Endodermal cell (in vitro differentiated cells): ENCODE results near the gene HDAC4. TPM values are rescaled to one million over a fixed set of nuclear protein-coding genes. Genes with fewer than 3 reads are reported as not detected.

Experiments
- DNase-seq: peaks from one replicate; pipeline ENCODE4 v3.0.0-alpha.2; 2017
- H3K27ac ChIP-seq: 2 replicates; pipeline ENCODE4 v1.5.1; 2013; ENCODE audit warnings: mild to moderate bottlenecking, low read depth, low read length, moderate library complexity
- H3K27me3 ChIP-seq: 2 replicates; pipeline ENCODE4 v1.6.1; 2013; ENCODE audit warnings: mild to moderate bottlenecking, low read length, moderate library complexity; ENCODE audit not compliant: insufficient read depth, control insufficient read depth, poor library complexity, severe bottlenecking
- H3K36me3 ChIP-seq: 2 replicates; pipeline ENCODE4 v1.7.0; 2013; ENCODE audit warnings: mild to moderate bottlenecking, low read length, moderate library complexity; ENCODE audit not compliant: control insufficient read depth, insufficient read depth
- H3K4me1 ChIP-seq: one replicate; pipeline ENCODE4 v1.7.0; 2013; ENCODE audit warnings: low read length; ENCODE audit not compliant: control insufficient read depth, insufficient read depth
- H3K4me3 ChIP-seq: 2 replicates; pipeline ENCODE4 v1.5.1; 2013; ENCODE audit warnings: mild to moderate bottlenecking, low read length, moderate library complexity
- H3K9ac ChIP-seq: 2 replicates; pipeline ENCODE4 v1.6.1; 2013; ENCODE audit warnings: mild to moderate bottlenecking, low read length, moderate library complexity; ENCODE audit not compliant: poor library complexity, severe bottlenecking; ENCODE audit errors: extremely low read depth
- H3K9me3 ChIP-seq: 2 replicates; pipeline ENCODE4 v1.6.1; 2013; ENCODE audit warnings: mild to moderate bottlenecking, low read length, moderate library complexity; ENCODE audit not compliant: control insufficient read depth
- H3K27ac Mint-ChIP-seq: 2 replicates; pipeline ENCODE4 v1.8.0; 2020; ENCODE audit warnings: mixed read lengths
- H3K27me3 Mint-ChIP-seq: 2 replicates; pipeline ENCODE4 v1.8.0; 2021; ENCODE audit warnings: mild to moderate bottlenecking, mixed read lengths; ENCODE audit not compliant: insufficient read depth
- H3K36me3 Mint-ChIP-seq: 2 replicates; pipeline ENCODE4 v1.8.0; 2020; ENCODE audit warnings: low read depth, mixed read lengths
- H3K4me1 Mint-ChIP-seq: 2 replicates; pipeline ENCODE4 v1.8.0; 2020; ENCODE audit warnings: mixed read lengths
- H3K4me3 Mint-ChIP-seq: 2 replicates; pipeline ENCODE4 v1.8.0; 2020; ENCODE audit warnings: mild to moderate bottlenecking, moderate library complexity, mixed read lengths
- H3K9me3 Mint-ChIP-seq: 2 replicates; pipeline ENCODE4 v1.8.0; 2020; ENCODE audit warnings: mild to moderate bottlenecking, mixed read lengths
- CTCF ChIP-seq: fragments of 200-600 bp; sonication (generic); conservative IDR thresholded peaks from 2 replicates; pipeline ENCODE4 v1.5.0; 2021; ENCODE audit warnings: antibody characterized with exemption, mild to moderate bottlenecking
- WGBS, 2 experiments: methylation state at CpG; one replicate each; pipeline versions ENCODE4 v1.1.5 to v1.1.7; 2013; ENCODE audit warnings: missing lambda C conversion rate in 2 of 2, mixed read lengths in 1 of 2; ENCODE audit not compliant: insufficient coverage in 1 of 2, insufficient read length in 1 of 2; 5-methylcytosine and 5-hydroxymethylcytosine counted together
- total RNA-seq, 2 donors: library from RNA; stranded (reverse); fragmentation: NEBNext Ultra II Directional in 1 of 2; extraction: Animal tissue kit (Norgen Biotek cat#: 25700) in 1 of 2; gene quantifications; 2 replicates in 1 of 2; 3 replicates in 1 of 2; pipeline ENCODE4 v1.2.1, GENCODE V29; 2021

The HDAC4 gene
- total RNA-seq, 2 donors from 2014 or later = 45.7 to 51.2 TPM

DNA sequence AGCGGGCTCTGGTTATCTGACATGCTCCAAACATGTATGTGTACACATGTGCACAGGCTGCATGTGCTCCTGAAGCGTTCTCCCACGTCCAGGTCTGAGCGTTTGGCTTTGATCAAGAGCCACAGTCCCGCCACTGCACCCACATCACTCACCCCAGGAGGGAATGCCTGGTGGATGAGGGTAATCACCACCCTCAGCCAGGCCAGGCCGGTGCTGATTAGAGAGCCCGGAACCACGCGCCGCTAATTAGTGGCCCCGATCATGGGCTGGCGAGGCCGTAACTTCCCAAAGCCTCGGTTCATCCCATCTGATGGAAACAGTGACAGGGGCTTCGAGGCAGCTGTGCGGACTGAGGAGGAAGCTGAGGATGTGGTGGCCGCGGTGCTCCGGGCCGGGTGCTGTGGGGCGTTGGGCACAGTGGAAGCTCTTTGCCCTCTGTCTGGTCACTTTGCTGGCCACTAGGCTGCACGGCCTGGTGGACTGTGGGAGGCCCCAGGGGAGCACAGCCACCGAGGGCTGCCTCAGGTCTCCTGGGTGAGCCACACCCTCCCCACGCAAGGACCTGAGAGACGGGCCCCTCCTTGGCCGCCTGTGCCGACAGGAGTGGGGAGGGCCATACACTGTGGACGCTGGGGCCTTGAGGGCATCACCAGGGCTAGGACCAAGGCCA, 333.5 kb downstream of the HDAC4 start:
- H3K9me3 ChIP-seq = no peaks in the 10 kb centered on the region
- no peak for TF ChIP-seq CTCF
- WGBS, 2 experiments = 94 to 95% methylated on average over 10 to 28 of the region's 28 CpGs
- Mint-ChIP-seq H3K4me3 (no peak overlapping the region), H3K4me1 (no peaks in the 10 kb centered on the region), H3K36me3 (peaks cover 30% of the 10 kb centered on the region), H3K27me3 (no peaks in the 10 kb centered on the region), H3K27ac (no peak overlapping the region), H3K9me3 (no peaks in the 10 kb centered on the region)
- no peak overlapping the region for H3K9ac ChIP-seq
- no peak overlapping the region for H3K4me3 ChIP-seq
- no peaks in the 10 kb centered on the region for H3K4me1 ChIP-seq
- no peak for DNase-seq
- H3K36me3 ChIP-seq = peaks cover 9% of the 10 kb centered on the region
- H3K27me3 ChIP-seq = no peaks in the 10 kb centered on the region
- no peak overlapping the region for H3K27ac ChIP-seq

- Histone ChIP-seq H3K27me3 (no peaks in the 10 kb centered on the region), H3K9ac (no peak overlapping the region), H3K9me3 (no peaks in the 10 kb centered on the region), H3K4me1 (no peaks in the 10 kb centered on the region), H3K4me3 (no peak overlapping the region), H3K36me3 (peaks cover 3% of the 10 kb centered on the region), H3K27ac (no peak overlapping the region)
- Mint-ChIP-seq H3K27me3 (no peaks in the 10 kb centered on the region), H3K36me3 (peaks cover 22% of the 10 kb centered on the region), H3K4me1 (no peaks in the 10 kb centered on the region), H3K9me3 (no peaks in the 10 kb centered on the region), H3K4me3 (no peak overlapping the region), H3K27ac (no peak overlapping the region)
- WGBS, 2 experiments = 94% methylated on average over 18 to 24 of the region's 24 CpGs
- TF ChIP-seq CTCF = no peak
- no peak for DNase-seq
These were observed 334.2 kb downstream of the HDAC4 start for GRCh38 chr2:239066597-239066996.

GRCh38 chr2:239065962-239066361, 334.9 kb downstream of the HDAC4 start:
- H3K27me3 Mint-ChIP-seq = no peaks in the 10 kb centered on the region
- Histone ChIP-seq H3K4me3 (no peak overlapping the region), H3K4me1 (no peaks in the 10 kb centered on the region), H3K9me3 (no peaks in the 10 kb centered on the region), H3K27me3 (no peaks in the 10 kb centered on the region), H3K9ac (no peak overlapping the region), H3K36me3 (no peaks in the 10 kb centered on the region), H3K27ac (no peak overlapping the region)
- no peak overlapping the region for H3K4me3 Mint-ChIP-seq
- TF ChIP-seq CTCF = no peak
- no peak overlapping the region for H3K27ac Mint-ChIP-seq
- H3K9me3 Mint-ChIP-seq = no peaks in the 10 kb centered on the region
- H3K36me3 Mint-ChIP-seq = peaks cover 23% of the 10 kb centered on the region
- WGBS, 2 experiments = 91 to 95% methylated on average over 7 to 11 of the region's 11 CpGs
- H3K4me1 Mint-ChIP-seq = no peaks in the 10 kb centered on the region
- DNase-seq = no peak
